Inflammatory macrophage treated with lipopolysaccharide for 4 hours (primary cell): ENCODE measurements around the gene OSBPL2.
A peak's percentile ranks its signal among the peaks of the same experiment; 100 is the strongest.

Experiments
- DNase-seq: peaks from one replicate; pipeline ENCODE4 v3.0.0-alpha.2; 2020

Gene OSBPL2

GRCh38 chr20:62237801-62238568, at the start of gene OSBPL2:
OSBPL2 (plus strand) TSS chr20:62238521; CDS start chr20:62256185, 17,664 bp downstream.
- peak; percentile 99 for DNase-seq

GRCh38 chr20:62190639-62191411, 47.5 kb upstream of the OSBPL2 start:
- DNase-seq = no peak

DNA sequence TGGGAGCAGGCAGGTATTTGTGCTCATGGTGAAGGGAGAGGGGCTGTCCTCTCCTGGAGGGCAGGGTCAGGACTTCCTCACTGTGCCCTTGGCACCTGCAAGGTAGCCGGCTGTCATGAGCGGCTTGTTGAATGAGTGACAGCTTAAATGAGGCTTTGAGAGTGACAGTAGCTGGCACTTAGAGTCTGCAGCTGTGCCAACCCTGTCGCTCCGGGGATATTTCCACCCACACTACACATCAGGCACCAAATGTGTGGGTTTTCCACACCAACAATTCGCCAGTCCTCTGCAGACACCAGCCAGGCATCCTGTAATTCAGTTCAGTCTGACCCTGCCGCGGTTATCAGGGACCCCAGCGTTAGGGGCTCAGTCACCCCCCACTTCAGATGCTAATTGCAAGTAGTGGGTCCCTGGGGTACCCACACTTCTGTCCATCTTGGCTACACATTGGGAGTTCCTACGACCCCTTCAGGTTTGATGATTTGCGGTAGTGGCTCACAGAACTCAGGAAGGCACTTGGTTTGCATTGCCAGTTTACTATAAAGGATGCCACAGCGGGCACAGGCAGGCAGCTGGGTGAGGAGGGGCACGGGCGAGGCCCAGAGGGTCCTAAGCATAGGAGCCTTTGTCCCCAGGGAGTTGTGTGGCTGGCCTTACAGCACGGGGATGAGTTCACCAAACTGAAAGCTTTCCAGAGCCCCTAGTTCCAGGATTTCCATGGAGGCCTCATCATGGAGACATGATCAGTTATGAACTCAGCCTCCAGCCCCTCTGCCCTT, 46.4 kb upstream of the OSBPL2 start:
- no peak for DNase-seq

DNA sequence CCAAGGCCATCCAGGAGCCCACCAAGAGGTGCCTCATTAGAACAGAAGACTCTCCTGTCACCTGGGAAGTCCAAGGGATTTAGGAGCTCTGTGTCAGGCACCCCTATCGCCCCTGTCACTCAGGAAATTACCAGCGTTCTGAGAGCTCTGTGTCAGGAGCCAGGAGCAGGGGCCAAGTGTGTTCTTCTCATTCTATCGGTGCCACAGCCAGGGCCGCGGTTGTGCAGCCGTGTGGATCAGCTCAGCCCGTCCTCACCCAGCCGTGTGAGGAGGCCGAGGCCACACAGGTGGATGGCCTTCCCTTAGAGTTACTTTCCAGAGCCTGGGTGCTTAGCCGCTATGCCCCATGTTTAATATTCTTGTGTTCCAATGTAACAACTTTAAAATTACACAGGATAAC, 45.7 kb upstream of the OSBPL2 start:
- DNase-seq = no peak

DNA sequence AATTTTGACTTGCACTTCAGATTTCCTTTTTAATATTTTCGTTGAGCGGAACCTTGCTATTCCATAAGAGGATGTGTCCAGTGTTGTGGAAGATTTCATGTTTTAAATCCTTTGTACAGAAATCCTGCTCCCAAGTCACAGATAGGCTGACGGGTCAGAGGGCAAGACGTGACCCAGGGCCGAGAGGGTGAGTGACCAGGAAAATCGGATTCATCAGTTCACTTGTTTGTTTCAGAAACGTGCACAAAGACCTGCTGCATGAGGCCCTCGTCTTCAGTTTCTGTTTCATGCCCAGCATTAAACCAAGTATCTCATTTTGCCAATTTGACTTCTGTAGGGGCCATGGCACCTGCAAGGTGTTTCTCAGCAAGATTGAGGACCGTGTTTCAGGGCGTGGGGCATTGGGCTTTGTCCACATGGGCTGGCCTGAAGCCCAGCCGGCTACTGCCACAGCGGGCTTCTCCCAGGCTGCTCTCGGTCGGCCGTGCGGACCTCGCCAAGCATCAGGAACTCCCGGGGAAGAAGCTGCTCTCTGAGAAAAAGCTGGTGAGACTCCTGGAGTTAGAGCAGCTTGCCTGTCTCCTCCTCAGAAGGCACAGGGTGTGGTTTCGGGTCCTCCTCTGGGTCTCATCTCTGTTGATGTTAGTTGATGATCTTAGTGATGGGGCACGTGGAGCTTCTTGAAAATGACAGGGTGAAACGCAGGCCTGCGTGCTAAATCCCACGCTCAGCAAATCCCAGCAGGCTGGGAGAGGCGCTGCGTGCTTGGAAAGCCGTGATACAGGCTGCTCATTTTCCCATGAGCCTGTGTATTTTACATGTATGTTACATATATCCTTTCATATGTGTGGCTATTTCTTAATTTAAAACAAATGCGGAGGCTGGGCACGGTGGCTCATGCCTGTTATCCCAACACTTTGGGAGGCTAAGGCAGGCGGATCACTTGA, 45.0 kb upstream of the OSBPL2 start:
- DNase-seq = no peak

- no peak for DNase-seq
Measured at GRCh38 chr20:62195075-62195405, 43.3 kb upstream of the OSBPL2 start.

GRCh38 chr20:62195736-62196135, 42.6 kb upstream of the OSBPL2 start:
- DNase-seq = no peak

- no peak for DNase-seq
Measured at GRCh38 chr20:62196286-62196685, 42.0 kb upstream of the OSBPL2 start.

DNA sequence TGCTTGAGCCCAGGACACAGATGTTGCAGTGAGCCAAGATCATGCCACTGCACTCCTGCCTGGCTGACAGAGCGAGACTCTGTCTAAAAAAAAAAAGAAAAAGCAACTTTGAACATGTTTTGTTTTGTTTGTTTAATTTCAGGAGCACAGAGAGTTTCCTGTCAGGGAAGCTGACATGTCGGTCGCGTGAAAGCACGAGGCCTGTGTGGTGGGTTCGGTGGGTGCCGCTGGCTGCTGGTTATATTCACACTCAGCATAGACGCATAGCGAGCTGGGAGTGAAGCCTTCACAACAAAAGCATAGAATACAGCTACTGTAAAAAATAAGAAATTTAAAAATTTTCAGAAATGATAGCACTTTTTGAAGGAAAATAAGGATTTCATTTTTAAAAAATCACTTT, 41.0 kb upstream of the OSBPL2 start:
- no peak for DNase-seq

DNA sequence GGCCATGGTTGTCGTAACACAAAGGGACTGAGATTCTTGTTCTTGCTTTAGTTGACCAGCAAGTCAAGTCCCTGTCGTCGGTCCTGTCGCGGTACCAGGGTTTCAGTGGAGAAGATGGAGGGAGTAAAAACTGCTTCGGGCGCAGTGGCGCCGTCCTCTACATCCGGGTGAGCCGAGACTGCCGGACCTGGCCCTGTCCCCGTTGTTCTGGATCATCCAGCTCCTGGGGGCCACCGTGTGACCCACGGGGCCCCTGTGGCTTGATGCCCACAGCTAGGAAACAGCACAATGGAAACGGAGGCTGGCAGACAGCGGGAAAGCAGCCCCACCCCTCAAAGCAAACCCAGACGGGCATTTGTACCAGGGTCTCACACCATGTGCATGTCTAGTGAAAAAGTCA, 40.5 kb upstream of the OSBPL2 start:
- no peak for DNase-seq

GRCh38 chr20:62198496-62198895, 39.8 kb upstream of the OSBPL2 start:
- no peak for DNase-seq

DNA sequence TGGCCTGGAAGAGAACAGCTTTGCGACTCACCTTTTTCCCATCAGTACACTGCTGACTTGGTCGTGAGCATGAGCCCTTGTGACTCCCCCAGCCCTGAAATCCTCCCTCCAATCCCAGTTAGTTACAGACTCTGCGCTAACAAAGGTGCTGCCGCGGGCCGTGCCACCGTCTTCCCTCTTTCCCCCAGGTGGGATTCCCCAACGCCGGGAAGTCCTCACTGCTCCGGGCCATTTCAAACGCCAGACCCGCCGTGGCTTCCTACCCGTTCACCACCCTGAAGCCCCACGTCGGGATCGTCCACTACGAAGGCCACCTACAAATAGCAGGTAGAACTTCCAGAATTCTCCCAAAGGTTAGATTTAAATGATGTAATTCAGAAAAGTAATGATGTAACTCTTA, 39.4 kb upstream of the OSBPL2 start:
- DNase-seq = no peak

DNA sequence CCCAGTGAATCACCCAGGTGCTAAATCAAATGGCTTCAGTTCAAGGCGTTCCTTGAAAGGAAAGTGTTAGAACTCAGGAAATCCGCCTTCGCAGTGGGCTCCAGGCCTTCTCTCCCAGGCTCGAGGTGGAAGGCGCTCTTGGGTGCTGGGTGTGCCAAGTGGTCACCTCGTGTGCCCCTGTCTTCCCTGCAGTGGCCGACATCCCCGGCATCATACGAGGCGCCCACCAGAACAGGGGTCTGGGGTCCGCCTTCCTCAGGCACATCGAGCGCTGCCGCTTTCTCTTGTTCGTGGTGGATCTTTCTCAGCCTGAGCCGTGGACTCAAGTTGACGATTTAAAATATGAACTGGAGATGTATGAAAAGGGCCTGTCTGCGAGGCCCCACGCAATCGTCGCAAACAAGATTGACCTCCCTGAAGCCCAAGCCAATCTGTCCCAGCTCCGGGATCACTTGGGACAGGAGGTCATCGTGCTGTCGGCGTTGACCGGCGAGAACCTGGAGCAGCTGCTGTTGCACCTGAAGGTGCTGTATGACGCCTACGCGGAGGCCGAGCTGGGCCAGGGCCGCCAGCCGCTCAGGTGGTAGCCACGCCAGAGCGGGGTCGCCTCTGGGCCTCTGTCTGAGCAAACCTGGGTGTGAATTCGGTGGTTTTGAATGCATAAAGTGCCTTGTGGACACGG, 37.7 kb upstream of the OSBPL2 start:
- no peak for DNase-seq

- DNase-seq = no peak
Measured at GRCh38 chr20:62201173-62202082, 36.9 kb upstream of the OSBPL2 start.

GRCh38 chr20:62202083-62202395, 36.3 kb upstream of the OSBPL2 start:
- DNase-seq = no peak

- no peak for DNase-seq
Measured at GRCh38 chr20:62202676-62203377, 35.5 kb upstream of the OSBPL2 start.

DNA sequence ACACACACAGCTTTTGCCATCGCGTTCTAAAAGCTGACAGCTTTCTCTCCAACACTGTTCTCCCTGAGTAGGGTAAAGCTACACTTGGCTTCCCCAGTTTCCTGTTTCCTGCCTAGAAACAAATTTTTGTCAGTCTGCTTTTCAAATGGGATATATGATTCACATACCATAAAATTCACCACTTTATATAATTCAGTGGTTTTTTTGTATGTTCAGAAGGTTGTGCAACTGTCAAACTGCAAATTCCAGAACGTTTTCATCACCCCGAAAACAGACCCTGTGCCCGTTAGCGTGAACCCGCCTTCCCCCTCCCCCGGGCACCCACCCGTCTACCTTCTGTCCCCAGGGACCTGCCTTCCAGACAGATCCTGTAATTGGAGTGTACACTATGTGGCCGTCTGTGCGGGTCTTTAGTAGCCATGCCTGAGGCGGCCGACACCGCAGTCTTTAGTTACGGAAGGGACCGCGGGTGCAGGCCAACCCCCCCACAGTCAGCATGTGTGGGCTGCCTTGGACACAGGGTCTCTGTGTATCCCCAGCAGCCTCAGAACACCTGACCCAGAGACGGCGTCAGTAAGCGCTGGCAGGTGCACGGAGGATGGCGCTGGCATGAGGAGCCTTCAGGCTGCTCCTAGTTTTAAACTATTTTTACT, 34.8 kb upstream of the OSBPL2 start:
- DNase-seq = no peak

- no peak for DNase-seq
Measured at GRCh38 chr20:62205618-62206387, 32.5 kb upstream of the OSBPL2 start.

GRCh38 chr20:62206388-62206775, 31.9 kb upstream of the OSBPL2 start:
- no peak for DNase-seq
